ENCODE results near the gene TRIM54. TPM values are rescaled to one million over a fixed set of nuclear protein-coding genes. Genes with fewer than 3 reads are reported as not detected.

The TRIM54 gene
- total RNA-seq, 2 donors from 2014 or later: 0.26 TPM; not detected in 1

- DNase-seq (no peak), ATAC-seq (no peak)
- Histone ChIP-seq H3K9me3 (no peaks in the 10 kb centered on the region), H3K4me1 (no peaks in the 10 kb centered on the region), H3K27me3 (no peaks in the 10 kb centered on the region), H3K4me3 (no peak overlapping the region), H3K36me3 (replicated peaks in 1 of 2; ENCODE audit: insufficient read depth in 1 of 2, low read depth in 2 of 2) (peaks cover 12 to 33% of the 10 kb centered on the region in 2 donors), H3K27ac (no peak overlapping the region)
- WGBS, 2 donors: 80 to 97% methylated on average over 1 to 16 of the region's 16 CpGs
- TF ChIP-seq CTCF (IDR thresholded peaks at IDR 0.05): no peak
- no peak for TF ChIP-seq POLR2A (IDR thresholded peaks at IDR 0.05)
- intact Hi-C loops (cut with DNase I): no loop called here
Observed at GRCh38 chr2:27242614-27242951, 39.6 kb upstream of the TRIM54 start.

- intact Hi-C loops (cut with DNase I): no loop called here
- 85 to 87% methylated on average over 18 to 19 of the region's 19 CpGs for WGBS, 2 donors
- TF ChIP-seq CTCF (IDR thresholded peaks at IDR 0.05) (no peak), POLR2A (IDR thresholded peaks at IDR 0.05) (no peak)
- Histone ChIP-seq H3K4me1 (no peaks in the 10 kb centered on the region), H3K27ac (no peak overlapping the region), H3K36me3 (replicated peaks in 1 of 2; ENCODE audit: insufficient read depth in 1 of 2, low read depth in 2 of 2) (peaks cover 10 to 26% of the 10 kb centered on the region in 2 donors), H3K27me3 (no peaks in the 10 kb centered on the region), H3K4me3 (no peak overlapping the region), H3K9me3 (no peaks in the 10 kb centered on the region)
- ATAC-seq (no peak), DNase-seq (no peak)
Observed at GRCh38 chr2:27243391-27244130, 38.7 kb upstream of the TRIM54 start.

GRCh38 chr2:27245116-27245515, 37.1 kb upstream of the TRIM54 start:
- WGBS, 2 donors: 62% methylated on average over 10 of the region's 10 CpGs
- Histone ChIP-seq H3K36me3 (replicated peaks in 1 of 2; ENCODE audit: insufficient read depth in 1 of 2, low read depth in 2 of 2) (peaks cover 5 to 17% of the 10 kb centered on the region in 2 donors), H3K4me1 (peaks cover 8% of the 10 kb centered on the region), H3K9me3 (no peaks in the 10 kb centered on the region), H3K4me3 (no peak overlapping the region), H3K27me3 (no peaks in the 10 kb centered on the region), H3K27ac (no peak overlapping the region)
- DNase-seq (no peak), ATAC-seq (no peak)
- intact Hi-C loops (cut with DNase I): no loop called here
- TF ChIP-seq POLR2A (IDR thresholded peaks at IDR 0.05) (no peak), CTCF (IDR thresholded peaks at IDR 0.05) (no peak)

- Histone ChIP-seq H3K27me3 (no peaks in the 10 kb centered on the region), H3K4me1 (peaks cover 11% of the 10 kb centered on the region), H3K36me3 (replicated peaks in 1 of 2; ENCODE audit: insufficient read depth in 1 of 2, low read depth in 2 of 2) (peaks cover 5 to 13% of the 10 kb centered on the region in 2 donors), H3K4me3 (no peak overlapping the region), H3K9me3 (no peaks in the 10 kb centered on the region), H3K27ac (no peak overlapping the region)
- 66 to 74% methylated on average over 4 of the region's 4 CpGs for WGBS, 2 donors
- TF ChIP-seq CTCF (IDR thresholded peaks at IDR 0.05) (no peak), POLR2A (IDR thresholded peaks at IDR 0.05) (no peak)
- intact Hi-C loops (cut with DNase I): no loop called here
- ATAC-seq: no peak
- no peak for DNase-seq
Observed at GRCh38 chr2:27245626-27246025, 36.6 kb upstream of the TRIM54 start.

GRCh38 chr2:27247893-27248292, 34.3 kb upstream of the TRIM54 start:
- peaks cover 11% of the 10 kb centered on the region for H3K4me1 ChIP-seq
- TF ChIP-seq POLR2A (IDR thresholded peaks at IDR 0.05) (no peak), CTCF (IDR thresholded peaks at IDR 0.05) (no peak)
- intact Hi-C loops (cut with DNase I): no loop called here
- peaks cover 2 to 7% of the 10 kb centered on the region in 2 donors for H3K36me3 ChIP-seq (replicated peaks in 1 of 2; ENCODE audit: insufficient read depth in 1 of 2, low read depth in 2 of 2)
- no peaks in the 10 kb centered on the region for H3K9me3 ChIP-seq
- no peak overlapping the region for H3K4me3 ChIP-seq
- DNase-seq: no peak
- no peaks in the 10 kb centered on the region for H3K27me3 ChIP-seq
- WGBS, 2 donors: 64 to 65% methylated on average over 4 of the region's 4 CpGs
- ATAC-seq: no peak
- no peak overlapping the region for H3K27ac ChIP-seq
